ENCODE results near the gene ZBTB45.
"Not testable (repeated sequence)": the region's sequence is repeated elsewhere in the genome, so short reads cannot be mapped to it uniquely, and the experiment has no call there.

ZBTB45 gene

DNA sequence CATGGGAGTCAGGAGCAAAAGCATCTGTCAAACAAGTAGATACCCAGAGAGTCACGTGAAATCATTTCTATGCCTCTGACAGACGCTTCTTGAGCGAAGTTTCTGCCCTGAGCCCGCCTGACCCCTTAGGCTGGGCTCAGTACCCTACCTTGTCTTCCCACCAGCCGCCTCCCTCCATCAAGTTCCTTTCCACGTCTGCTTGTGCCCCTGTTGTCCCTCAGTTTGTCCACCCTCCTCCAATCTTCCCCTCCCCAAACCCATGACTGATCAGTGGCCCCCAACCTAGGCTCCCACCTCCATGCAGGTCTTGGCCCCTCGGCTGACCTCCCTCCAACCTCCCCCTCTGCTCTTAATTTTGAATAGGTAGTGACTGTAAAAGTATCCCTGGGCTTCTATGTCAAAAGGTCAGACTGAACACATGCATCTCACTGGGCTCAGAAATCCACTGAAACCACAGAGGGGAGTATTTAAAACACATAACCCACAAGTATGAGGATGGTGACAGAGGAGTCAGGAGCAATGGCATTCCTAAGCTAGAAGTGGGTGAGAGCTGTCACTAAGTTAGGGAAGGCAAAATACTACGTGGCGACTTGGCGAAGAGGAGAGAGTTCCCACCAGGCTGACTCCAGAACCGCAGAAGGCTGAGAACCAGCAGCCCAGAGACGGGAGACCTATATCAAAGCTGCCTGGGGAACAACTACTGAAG, 45.2 kb downstream of the ZBTB45 start:
- DNase-seq, result no peak

DNA sequence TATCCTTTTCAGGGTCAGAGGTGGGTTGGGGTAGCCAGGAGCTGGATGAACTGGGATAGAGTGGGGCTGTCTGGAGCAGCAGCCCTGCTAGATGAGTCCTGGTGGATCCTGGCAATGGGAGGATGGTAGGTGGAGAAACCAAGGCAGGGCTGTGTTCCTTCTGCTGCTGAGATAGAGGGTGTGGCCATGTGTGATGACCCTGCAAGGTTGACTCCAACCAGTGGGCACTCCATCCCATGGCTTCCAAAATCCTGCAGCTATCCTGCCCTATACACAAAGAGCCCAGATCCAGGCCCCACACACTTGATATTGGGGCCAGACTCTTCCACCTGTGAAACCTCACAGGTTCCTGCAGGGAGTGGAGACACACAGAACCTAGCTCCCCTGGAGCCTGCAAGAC, 45.8 kb downstream of the ZBTB45 start:
- DNase-seq, result no peak

DNA sequence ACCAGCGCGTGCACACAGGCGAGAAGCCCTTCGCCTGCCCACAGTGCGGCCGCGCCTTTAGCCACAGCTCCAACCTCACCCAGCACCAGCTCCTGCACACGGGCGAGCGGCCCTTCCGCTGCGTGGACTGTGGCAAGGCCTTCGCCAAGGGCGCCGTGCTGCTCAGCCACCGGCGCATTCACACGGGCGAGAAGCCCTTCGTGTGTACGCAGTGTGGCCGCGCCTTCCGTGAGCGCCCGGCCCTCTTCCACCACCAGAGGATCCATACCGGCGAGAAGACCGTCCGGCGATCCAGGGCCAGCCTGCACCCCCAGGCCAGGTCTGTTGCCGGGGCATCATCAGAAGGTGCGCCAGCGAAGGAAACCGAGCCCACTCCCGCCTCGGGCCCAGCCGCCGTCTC, 47.9 kb downstream of the ZBTB45 start:
- no peak for DNase-seq

DNA sequence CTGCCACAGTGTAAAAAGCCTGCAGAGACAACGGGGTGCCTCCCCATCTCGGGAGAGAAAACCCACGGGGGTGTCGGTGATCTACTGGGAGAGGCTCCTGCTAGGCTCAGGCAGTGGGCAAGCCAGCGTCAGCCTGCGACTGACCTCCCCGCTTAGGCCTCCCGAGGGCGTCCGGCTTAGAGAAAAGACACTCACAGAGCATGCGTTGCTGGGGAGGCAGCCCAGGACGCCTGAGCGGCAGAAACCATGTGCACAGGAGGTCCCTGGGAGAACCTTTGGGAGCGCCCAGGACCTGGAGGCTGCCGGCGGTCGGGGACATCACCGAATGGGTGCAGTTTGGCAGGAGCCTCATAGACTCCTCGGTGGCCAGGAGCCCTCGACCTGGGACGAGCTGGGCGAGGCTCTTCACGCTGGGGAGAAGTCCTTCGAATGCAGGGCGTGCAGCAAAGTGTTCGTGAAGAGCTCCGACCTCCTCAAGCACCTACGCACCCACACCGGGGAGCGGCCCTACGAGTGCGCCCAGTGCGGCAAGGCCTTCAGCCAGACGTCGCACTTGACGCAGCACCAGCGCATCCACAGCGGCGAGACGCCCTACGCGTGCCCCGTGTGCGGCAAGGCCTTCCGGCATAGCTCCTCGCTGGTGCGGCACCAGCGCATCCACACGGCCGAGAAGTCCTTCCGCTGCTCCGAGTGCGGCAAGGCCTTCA, 48.6 kb downstream of the ZBTB45 start:
- DNase-seq, result not testable (repeated sequence)

DNA sequence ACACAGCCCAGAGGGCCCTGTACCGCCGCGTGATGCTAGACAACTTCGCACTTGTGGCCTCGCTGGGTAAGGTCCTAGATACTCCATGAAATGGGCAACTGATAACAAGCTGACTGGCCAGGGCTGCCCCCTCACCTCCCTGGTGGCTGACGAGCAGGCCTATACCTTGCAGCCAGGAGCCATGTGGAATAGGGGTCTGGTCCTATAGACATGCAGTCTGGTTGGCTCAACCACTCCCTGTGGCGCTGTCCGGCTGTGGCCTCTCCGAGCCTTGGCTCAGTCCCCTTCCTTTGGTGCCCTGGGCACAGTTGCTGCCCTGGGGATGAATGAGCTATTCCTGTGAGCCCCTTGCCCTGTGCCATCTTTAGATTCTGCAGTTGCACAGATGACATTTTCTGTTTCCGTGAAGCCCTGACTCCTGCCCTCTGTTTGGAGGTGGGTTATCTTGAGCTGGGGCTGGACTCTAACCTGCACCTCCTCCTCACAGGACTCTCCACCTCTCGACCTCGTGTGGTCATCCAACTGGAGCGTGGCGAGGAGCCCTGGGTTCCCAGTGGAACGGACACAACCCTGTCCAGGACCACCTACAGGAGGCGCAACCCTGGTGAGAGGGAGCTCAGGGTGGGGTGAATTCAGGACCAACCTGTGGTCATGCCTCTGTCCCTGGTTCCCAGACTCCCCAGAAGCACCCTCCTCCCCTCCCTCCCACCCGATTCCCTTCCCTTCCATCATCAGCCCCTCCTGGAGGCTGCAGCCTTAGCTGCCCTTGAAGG, 50.2 kb downstream of the ZBTB45 start:
- no peak for DNase-seq

DNA sequence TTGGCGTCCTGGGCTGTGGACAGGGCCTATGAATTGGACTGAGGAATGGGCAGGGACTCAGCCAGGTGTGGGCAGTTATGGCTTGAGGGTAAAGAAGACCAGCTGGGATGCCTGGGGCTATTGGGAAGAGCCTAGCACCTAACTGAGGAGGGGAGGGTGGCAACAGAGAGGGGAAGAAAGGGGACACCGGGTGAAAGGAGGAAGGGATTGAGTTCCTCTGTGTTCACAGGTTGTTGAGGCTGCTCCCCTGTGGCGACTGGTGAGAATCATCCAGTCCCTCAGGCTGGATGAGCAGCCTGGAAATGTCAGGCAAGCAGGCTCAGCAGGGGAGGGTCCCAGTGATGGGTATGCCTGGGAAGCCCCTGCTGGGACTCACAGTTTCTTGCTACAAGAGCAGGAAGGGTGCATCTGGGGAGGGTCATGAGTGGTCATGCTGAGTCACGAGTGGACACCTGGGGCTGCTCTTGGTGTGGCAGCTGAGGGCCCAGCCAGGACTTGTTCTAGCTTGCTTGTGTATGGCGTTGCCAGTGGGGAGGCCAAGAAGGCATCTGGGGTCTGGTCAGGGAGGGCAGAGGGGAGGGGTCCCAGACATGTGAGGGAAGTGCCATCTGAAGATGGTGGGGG, 51.3 kb downstream of the ZBTB45 start:
- no peak for DNase-seq

DNA sequence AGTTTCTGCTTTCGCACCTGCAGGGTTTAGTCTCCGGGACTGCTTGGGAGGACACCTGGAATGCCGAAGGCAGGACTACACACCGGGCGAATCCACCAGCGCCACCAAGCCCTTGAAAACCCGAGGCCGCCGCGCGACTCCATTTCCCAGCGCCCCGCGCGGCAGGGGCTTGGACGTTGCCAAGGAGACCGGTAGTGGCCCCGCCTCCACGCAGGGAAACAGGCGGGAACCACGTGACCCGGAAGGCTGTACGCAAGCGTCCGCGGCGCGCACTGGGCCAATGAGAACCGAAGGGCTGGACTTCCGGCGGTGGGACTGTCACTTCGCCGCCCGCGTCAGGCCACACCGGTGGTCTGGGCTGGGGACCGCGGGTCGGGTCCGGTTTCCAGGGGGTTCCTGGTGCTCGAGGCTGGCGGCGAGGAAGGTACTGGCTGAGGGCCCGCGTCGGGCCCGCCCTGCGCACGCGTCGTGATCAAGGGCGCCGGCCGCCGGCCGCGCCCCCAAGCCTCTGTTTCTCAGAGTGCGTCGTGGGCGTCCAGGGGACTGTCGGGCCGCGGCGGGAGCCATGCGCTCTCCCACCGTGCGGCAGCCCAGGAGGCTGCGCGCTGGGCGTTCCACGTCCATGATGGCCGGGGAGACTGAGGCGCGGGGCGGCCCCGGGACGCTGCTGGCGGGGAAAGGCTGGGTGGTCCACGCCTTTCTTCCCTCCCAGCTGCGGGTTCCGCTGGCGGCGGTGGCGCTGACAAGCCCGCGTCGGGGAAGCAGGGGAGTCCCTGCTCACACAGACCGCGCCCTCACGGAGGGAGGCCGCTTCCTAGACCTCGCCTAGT, 52.6 kb downstream of the ZBTB45 start, which contains the start of gene ZNF324:
Gene ZNF324, plus strand, starts transcription at position 321 of the 830 bp plus-strand sequence. CDS start 2,106 bp downstream, outside the sequence.
- peak; percentile 97 for DNase-seq

DNA sequence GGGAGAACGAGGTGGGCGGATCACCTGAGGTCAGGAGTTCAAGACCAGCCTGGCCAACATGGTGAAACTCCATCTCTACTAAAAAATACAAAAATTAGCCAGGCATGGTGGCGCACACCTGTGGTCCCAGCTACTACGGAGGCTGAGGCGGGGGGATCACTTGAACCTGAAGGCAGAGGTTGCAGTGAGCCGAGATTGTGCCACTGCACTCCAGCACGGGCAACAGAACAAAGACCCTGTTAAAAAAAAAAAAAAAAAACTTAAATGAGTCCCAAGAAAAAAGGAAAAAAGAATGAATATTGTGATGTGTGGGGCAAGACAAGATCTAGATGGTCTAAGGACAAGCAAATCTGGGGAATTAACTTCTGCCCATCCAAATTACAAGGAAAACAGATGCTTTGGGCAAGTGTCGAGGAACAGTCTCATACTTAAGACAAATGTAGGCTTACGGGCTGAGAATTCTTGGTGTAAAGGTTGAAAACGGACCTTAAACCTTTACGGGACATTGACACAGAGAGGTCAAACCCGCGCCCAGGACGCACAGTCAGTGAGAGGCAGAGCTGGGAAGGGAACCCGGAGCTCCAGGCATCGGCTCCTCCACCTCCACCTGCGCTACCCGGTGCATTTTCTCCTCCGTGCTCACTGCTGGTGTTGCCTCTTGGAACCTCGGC, 53.4 kb downstream of the ZBTB45 start:
- no peak for DNase-seq
